ENCODE results near the gene CALCR.

CALCR gene

GRCh38 chr7:93442478-93443224, 131.9 kb downstream of the CALCR start:
- DNase-seq = no peak

- no peak for DNase-seq
Measured at GRCh38 chr7:93435791-93436190, 138.7 kb downstream of the CALCR start.

- no peak for DNase-seq
Measured at GRCh38 chr7:93432130-93432529, 142.4 kb downstream of the CALCR start.

- DNase-seq = no peak
Measured at GRCh38 chr7:93430917-93431588, 143.5 kb downstream of the CALCR start.

- no peak for DNase-seq
Measured at GRCh38 chr7:93429563-93429962, 145.0 kb downstream of the CALCR start.

- no peak for DNase-seq
Measured at GRCh38 chr7:93427107-93427506, 147.4 kb downstream of the CALCR start.

GRCh38 chr7:93426155-93426696, 148.3 kb downstream of the CALCR start:
- DNase-seq = no peak

- no peak for DNase-seq
Measured at GRCh38 chr7:93414574-93414973, 159.9 kb downstream of the CALCR start.

GRCh38 chr7:93409324-93409723, 165.2 kb downstream of the CALCR start:
- DNase-seq = no peak

- no peak for DNase-seq
Measured at GRCh38 chr7:93407239-93407638, 167.3 kb downstream of the CALCR start.

GRCh38 chr7:93402944-93403343, 171.6 kb downstream of the CALCR start:
- no peak for DNase-seq

GRCh38 chr7:93399642-93400041, 174.9 kb downstream of the CALCR start:
- no peak for DNase-seq

- no peak for DNase-seq
Measured at GRCh38 chr7:93392984-93393383, 181.5 kb downstream of the CALCR start.

- DNase-seq = no peak
Measured at GRCh38 chr7:93390660-93391059, 183.9 kb downstream of the CALCR start.

- DNase-seq = no peak
Measured at GRCh38 chr7:93382362-93382761, 192.2 kb downstream of the CALCR start.

GRCh38 chr7:93378131-93378760, 196.3 kb downstream of the CALCR start:
- no peak for DNase-seq

GRCh38 chr7:93375603-93376002, 198.9 kb downstream of the CALCR start:
- DNase-seq = no peak

Data from NCI-H2029 treated with DMSO at 0.1 percent for 48 hours (cell line).